ENCODE results near the gene TBC1D9.

- no peak for TF ChIP-seq CTCF (IDR thresholded peaks at IDR 0.05)
- no peak for TF ChIP-seq ZFX (IDR thresholded peaks at IDR 0.05; ENCODE audit: borderline replicate concordance)
Observed at GRCh38 chr4:140684314-140684713, 71.9 kb downstream of the TBC1D9 start.

Measured in 22Rv1 (cell line).